Measurements from ENCODE around the gene SH3PXD2A. TPM values are rescaled to one million over a fixed set of nuclear protein-coding genes. Genes with fewer than 3 reads are reported as not detected.
A peak's percentile ranks its signal among the peaks of the same experiment; 100 is the strongest.

Gene SH3PXD2A
- total RNA-seq, 2 experiments from 2014 or later = 6.5 to 7.4 TPM

DNA sequence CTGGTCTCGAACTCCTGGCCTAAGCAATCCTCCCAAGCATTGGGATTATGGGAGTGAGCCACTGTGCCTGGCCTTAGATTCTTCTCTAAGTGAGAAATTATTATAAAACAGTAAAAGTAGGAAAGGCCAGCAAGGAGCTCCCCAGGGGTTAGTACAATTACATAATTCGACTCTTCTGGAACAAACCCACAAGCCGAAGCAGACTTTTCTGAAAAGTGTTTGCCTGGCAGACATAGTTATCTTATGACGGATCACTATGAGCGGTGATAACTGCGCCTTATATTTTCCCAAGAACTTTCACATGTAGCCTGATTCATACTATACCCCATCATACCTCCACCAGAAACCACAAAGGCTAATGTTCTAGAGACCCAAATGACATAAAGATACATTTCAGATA, 30.2 kb upstream of the SH3PXD2A start:
- peaks cover 29% of the 10 kb centered on the region for H3K36me3 Mint-ChIP-seq (ENCODE audit: low read depth)
- ChIA-PET CTCF (interaction anchor here (0.6 to 6.6 kb wide), 31 partner anchors 8 to 406 kb away, joined by 3 to 79 read pairs (median 4); partner anchors contain the start of gene SFR1), POLR2A (no interaction called here)
- H3K27ac Mint-ChIP-seq = no peak overlapping the region
- intact Hi-C loops (cut with micrococcal nuclease) = loop anchor here (10.0 kb wide), 1 partner anchor 319 kb away; no protein-coding TSS in a partner anchor
- DNase-seq (no peak), ATAC-seq (no peak)
- H3K9me3 Mint-ChIP-seq = no peaks in the 10 kb centered on the region
- TF ChIP-seq, protein P1, sequence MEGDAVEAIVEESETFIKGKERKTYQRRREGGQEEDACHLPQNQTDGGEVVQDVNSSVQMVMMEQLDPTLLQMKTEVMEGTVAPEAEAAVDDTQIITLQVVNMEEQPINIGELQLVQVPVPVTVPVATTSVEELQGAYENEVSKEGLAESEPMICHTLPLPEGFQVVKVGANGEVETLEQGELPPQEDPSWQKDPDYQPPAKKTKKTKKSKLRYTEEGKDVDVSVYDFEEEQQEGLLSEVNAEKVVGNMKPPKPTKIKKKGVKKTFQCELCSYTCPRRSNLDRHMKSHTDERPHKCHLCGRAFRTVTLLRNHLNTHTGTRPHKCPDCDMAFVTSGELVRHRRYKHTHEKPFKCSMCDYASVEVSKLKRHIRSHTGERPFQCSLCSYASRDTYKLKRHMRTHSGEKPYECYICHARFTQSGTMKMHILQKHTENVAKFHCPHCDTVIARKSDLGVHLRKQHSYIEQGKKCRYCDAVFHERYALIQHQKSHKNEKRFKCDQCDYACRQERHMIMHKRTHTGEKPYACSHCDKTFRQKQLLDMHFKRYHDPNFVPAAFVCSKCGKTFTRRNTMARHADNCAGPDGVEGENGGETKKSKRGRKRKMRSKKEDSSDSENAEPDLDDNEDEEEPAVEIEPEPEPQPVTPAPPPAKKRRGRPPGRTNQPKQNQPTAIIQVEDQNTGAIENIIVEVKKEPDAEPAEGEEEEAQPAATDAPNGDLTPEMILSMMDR (IDR thresholded peaks at IDR 0.05) = no peak
- H3K4me1 Mint-ChIP-seq (ENCODE audit: low read depth) = peaks cover 21% of the 10 kb centered on the region
- no peaks in the 10 kb centered on the region for H3K27me3 Mint-ChIP-seq
- H3K4me3 Mint-ChIP-seq = no peak overlapping the region

DNA sequence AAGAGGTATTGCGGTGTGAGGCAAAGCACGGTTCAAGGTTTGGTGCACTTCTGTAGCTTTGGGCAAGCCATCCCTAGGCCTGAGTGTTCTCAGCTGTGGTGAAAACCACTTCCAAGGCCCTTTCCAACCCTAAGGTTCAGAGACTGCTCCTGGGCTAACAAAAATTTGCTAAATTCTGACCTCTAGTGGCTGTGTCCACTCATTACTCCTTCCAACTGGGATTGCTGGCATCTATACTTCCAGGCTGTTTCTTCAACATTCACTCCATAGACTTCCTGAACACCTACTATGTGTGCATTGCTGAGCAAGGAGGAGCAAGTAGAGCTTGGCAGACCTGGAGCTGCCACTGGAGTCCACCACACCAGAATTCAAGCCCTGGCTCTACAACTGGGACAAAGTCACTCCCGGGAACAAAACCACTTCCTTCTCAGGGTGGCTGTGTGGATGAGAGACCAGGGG, 29.3 kb upstream of the SH3PXD2A start:
- TF ChIP-seq, protein P1 (IDR thresholded peaks at IDR 0.05) = peak; percentile 74
- peaks cover 14% of the 10 kb centered on the region for H3K4me1 Mint-ChIP-seq (ENCODE audit: low read depth)
- intact Hi-C loops (cut with micrococcal nuclease) = loop anchor here (10.0 kb wide), 1 partner anchor 320 kb away; no protein-coding TSS in a partner anchor
- ATAC-seq (no peak), DNase-seq (no peak)
- H3K4me3 Mint-ChIP-seq = no peak overlapping the region
- ChIA-PET CTCF (interaction anchor here (0.6 to 6.6 kb wide), 24 partner anchors 10 to 407 kb away, joined by 3 to 79 read pairs (median 4); partner anchors contain the start of gene SFR1), POLR2A (no interaction called here)
- H3K27ac Mint-ChIP-seq = no peak overlapping the region
- no peaks in the 10 kb centered on the region for H3K9me3 Mint-ChIP-seq
- H3K36me3 Mint-ChIP-seq (ENCODE audit: low read depth) = peaks cover 27% of the 10 kb centered on the region
- no peaks in the 10 kb centered on the region for H3K27me3 Mint-ChIP-seq

DNA sequence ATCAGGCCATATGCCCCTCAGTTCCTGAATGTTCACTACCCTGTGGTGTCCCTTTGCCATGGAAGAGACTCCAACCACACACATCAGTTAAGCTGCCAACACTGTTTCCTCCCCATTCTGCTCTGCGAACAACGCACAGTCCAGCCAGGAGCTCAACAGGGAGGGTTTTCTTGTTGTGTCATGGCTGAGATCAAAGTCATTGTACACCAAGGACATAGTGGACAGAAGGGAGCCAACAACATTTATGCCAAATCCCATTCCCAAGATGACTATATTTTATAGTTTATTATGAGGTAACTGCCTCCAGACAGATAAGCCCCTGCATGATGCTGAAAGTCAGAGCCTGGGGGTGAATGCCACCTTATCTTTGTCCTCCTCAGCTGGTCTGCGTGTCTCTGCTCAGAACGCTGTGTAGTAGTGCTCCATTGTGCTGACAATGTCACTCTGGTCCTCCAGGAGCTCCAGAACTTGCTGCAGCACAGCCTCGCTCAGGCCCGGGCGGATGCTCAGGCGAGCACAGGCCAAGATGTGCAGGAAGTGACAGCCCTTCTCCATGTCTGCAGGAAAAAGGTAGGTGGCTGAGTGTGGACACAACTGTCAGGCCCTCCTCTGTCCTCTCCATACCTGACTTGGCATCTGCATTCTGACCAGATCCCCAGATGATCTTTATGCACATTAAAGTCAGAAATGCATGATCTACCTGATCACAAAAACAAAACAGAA, 27.1 kb upstream of the SH3PXD2A start:
- CTCF ChIA-PET = interaction anchor here (6.6 kb wide), 1 partner anchor 170 kb away, joined by 79 read pairs; no protein-coding TSS in a partner anchor
- DNase-seq (no peak), ATAC-seq (no peak)
- TF ChIP-seq, protein P1 (IDR thresholded peaks at IDR 0.05) = no peak
- H3K27me3 Mint-ChIP-seq = no peaks in the 10 kb centered on the region
- H3K36me3 Mint-ChIP-seq (ENCODE audit: low read depth) = peaks cover 28% of the 10 kb centered on the region
- no peaks in the 10 kb centered on the region for H3K9me3 Mint-ChIP-seq
- POLR2A ChIA-PET = no interaction called here
- H3K27ac Mint-ChIP-seq = no peak overlapping the region
- peaks cover 6% of the 10 kb centered on the region for H3K4me1 Mint-ChIP-seq (ENCODE audit: low read depth)
- intact Hi-C loops (cut with micrococcal nuclease) = loop anchor here (10.0 kb wide), 1 partner anchor 322 kb away; no protein-coding TSS in a partner anchor
- no peak overlapping the region for H3K4me3 Mint-ChIP-seq

DNA sequence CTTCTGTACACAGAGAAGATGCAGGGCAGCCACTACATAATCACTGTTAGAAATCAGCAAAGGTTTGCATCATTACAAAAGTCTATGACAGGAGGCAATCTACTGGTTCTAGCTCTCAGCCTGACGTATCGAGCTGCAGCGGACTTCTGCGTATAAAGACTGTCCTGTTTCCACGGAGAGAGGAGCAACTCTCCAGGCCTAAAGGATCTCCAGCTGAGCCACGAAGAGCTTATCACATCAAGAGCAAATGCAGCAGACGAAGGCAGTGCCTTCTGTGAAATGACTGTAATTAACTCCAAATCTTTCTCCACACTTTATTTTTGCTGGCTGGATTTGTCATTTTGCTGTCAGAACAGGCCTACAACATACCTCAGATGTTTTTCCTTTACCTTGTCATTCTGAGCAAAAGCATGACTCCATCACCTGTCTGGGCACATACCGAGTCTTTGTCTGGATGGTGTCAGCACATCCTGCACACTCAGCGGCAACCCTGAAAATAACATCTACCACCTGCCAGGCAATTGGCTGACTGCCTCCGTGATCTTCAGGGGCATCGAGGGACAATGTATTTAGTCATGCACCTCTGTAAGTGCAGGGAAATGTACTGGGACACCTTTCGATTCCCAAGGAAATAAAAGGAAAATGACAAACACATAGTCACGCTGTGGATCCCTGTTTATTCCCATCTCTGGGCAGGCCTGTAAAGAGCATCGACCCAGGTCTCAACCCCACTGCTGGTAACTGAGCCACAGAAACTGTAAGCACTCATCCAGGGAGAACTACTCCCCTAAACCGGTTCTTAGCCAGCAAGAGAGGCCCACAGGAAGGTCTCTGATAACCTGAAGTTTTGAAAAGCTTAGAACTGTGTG, 26.3 kb upstream of the SH3PXD2A start:
- intact Hi-C loops (cut with micrococcal nuclease) = loop anchor here (10.0 kb wide), 1 partner anchor 323 kb away; no protein-coding TSS in a partner anchor
- no peaks in the 10 kb centered on the region for H3K27me3 Mint-ChIP-seq
- TF ChIP-seq, protein P1 (IDR thresholded peaks at IDR 0.05) = no peak
- CTCF ChIA-PET = interaction anchor here (1.0 to 1.3 kb wide), 2 partner anchors 40 to 169 kb away, joined by 3 to 5 read pairs; no protein-coding TSS in a partner anchor
- ATAC-seq (no peak), DNase-seq (no peak)
- H3K36me3 Mint-ChIP-seq (ENCODE audit: low read depth) = peaks cover 26% of the 10 kb centered on the region
- POLR2A ChIA-PET = no interaction called here
- no peaks in the 10 kb centered on the region for H3K9me3 Mint-ChIP-seq
- H3K27ac Mint-ChIP-seq = no peak overlapping the region
- H3K4me1 Mint-ChIP-seq (ENCODE audit: low read depth) = peaks cover 6% of the 10 kb centered on the region
- no peak overlapping the region for H3K4me3 Mint-ChIP-seq

Data from activated CD8-positive, alpha-beta T cell treated with anti-CD3 and anti-CD28 coated beads for 36 hours (primary cell).